Measurements from ENCODE around the gene GPR68.
"Not testable (repeated sequence)": the region's sequence is repeated elsewhere in the genome, so short reads cannot be mapped to it uniquely, and the experiment has no call there.

The GPR68 gene

GRCh38 chr14:91193069-91193468, 51.4 kb downstream of the GPR68 start:
- no peak for DNase-seq (ENCODE audit: insufficient read length, low spot score)
- TF ChIP-seq POLR2A (IDR thresholded peaks at IDR 0.05; ENCODE audit: low read depth, low read length) = no peak
- no peak for FAIRE-seq

- FAIRE-seq (no peak), DNase-seq (ENCODE audit: insufficient read length, low spot score) (no peak)
- no peak for TF ChIP-seq POLR2A (IDR thresholded peaks at IDR 0.05; ENCODE audit: low read depth, low read length)
Measured at GRCh38 chr14:91190853-91191252, 53.7 kb downstream of the GPR68 start.

GRCh38 chr14:91187271-91187670, 57.2 kb downstream of the GPR68 start:
- no peak for TF ChIP-seq POLR2A (IDR thresholded peaks at IDR 0.05; ENCODE audit: low read depth, low read length)
- DNase-seq (ENCODE audit: insufficient read length, low spot score) (no peak), FAIRE-seq (no peak)

GRCh38 chr14:91186515-91187066, 57.9 kb downstream of the GPR68 start:
- no peak for TF ChIP-seq POLR2A (IDR thresholded peaks at IDR 0.05; ENCODE audit: low read depth, low read length)
- FAIRE-seq (peak; percentile 33), DNase-seq (ENCODE audit: insufficient read length, low spot score) (no peak)

GRCh38 chr14:91185721-91186120, 58.8 kb downstream of the GPR68 start:
- no peak for FAIRE-seq
- no peak for TF ChIP-seq POLR2A (IDR thresholded peaks at IDR 0.05; ENCODE audit: low read depth, low read length)
- DNase-seq (ENCODE audit: insufficient read length, low spot score) = no peak

- no peak for FAIRE-seq
Measured at GRCh38 chr14:91184559-91184958, 59.9 kb downstream of the GPR68 start.

GRCh38 chr14:91182753-91183152, 61.8 kb downstream of the GPR68 start:
- not testable (repeated sequence) for FAIRE-seq

More at GRCh38 chr14:91184559-91184958, 59.9 kb downstream of the GPR68 start:
- DNase-seq (ENCODE audit: insufficient read length, low spot score) = no peak
- TF ChIP-seq POLR2A (IDR thresholded peaks at IDR 0.05; ENCODE audit: low read depth, low read length) = no peak

More at GRCh38 chr14:91182753-91183152, 61.8 kb downstream of the GPR68 start:
- not testable (repeated sequence) for DNase-seq (ENCODE audit: insufficient read length, low spot score)
